Panc1 (cell line): Measurements from ENCODE around the gene UPK3B.
"Not testable (repeated sequence)": the region's sequence is repeated elsewhere in the genome, so short reads cannot be mapped to it uniquely, and the experiment has no call there.

Experiments used
- POLR2AphosphoS5 ChIP-seq: IDR thresholded peaks from 2 replicates; pipeline ENCODE4 v1.6.1; 2012; ENCODE audit warnings: mild to moderate bottlenecking, low read depth, low read length, moderate library complexity
- SIN3A ChIP-seq: IDR thresholded peaks from 2 replicates; pipeline ENCODE4 v1.6.1; 2012; ENCODE audit warnings: low read depth, mild to moderate bottlenecking, low read length, moderate library complexity, borderline replicate concordance; ENCODE audit not compliant: insufficient read depth
- TCF7L2 ChIP-seq: IDR thresholded peaks from 2 replicates; pipeline ENCODE4 v1.6.1; 2011; ENCODE audit warnings: mild to moderate bottlenecking, low read depth, low read length, inconsistent platforms
- TF ChIP-seq, protein P1 (sequence below): fragments of 450-650 bp; IDR thresholded peaks from 2 replicates; pipeline ENCODE4 v1.5.1; 2017; ENCODE audit warnings: mild to moderate bottlenecking

DNA sequence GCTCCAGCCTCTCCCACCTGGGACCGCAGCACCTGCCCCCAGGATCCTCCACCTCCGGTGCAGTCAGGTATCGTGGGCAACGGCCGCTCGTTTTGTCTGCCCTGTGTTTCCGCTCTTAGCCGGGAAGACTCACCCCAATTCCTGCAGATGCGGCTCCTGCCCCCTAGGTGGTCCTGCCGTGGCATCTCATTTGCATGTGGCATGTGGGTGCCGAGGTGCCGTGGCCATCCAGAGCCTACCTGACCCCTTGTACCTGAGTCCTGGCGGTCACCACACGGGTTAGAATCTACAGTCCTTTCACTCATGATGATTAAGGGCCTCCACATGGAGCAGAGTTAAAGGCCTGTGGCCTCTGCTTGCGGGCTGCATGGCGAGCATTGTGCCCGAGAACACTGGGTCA is 27.3 kb upstream of the UPK3B start:
- TF ChIP-seq TCF7L2, POLR2AphosphoS5, SIN3A: not testable (repeated sequence)
- TF ChIP-seq, protein P1, sequence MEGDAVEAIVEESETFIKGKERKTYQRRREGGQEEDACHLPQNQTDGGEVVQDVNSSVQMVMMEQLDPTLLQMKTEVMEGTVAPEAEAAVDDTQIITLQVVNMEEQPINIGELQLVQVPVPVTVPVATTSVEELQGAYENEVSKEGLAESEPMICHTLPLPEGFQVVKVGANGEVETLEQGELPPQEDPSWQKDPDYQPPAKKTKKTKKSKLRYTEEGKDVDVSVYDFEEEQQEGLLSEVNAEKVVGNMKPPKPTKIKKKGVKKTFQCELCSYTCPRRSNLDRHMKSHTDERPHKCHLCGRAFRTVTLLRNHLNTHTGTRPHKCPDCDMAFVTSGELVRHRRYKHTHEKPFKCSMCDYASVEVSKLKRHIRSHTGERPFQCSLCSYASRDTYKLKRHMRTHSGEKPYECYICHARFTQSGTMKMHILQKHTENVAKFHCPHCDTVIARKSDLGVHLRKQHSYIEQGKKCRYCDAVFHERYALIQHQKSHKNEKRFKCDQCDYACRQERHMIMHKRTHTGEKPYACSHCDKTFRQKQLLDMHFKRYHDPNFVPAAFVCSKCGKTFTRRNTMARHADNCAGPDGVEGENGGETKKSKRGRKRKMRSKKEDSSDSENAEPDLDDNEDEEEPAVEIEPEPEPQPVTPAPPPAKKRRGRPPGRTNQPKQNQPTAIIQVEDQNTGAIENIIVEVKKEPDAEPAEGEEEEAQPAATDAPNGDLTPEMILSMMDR = not testable (repeated sequence)
